HepG2 (cell line): ENCODE measurements around the gene ABCA2. TPM values are rescaled to one million over a fixed set of nuclear protein-coding genes. Genes with fewer than 3 reads are reported as not detected.

ENCODE experiments used
- IKZF4 ChIP-seq: sonication (generic); formaldehyde crosslinking; IDR thresholded peaks from 2 replicates; pipeline ENCODE4 v1.5.1; 2020; ENCODE audit warnings: borderline replicate concordance, mild to moderate bottlenecking, low read depth, missing genetic modification reagents; ENCODE audit errors: not compliant biosample characterization
- ISX ChIP-seq: sonication (generic); formaldehyde crosslinking; conservative IDR thresholded peaks from 2 replicates; pipeline ENCODE4 v1.5.0; 2020; ENCODE audit warnings: missing genetic modification reagents
- MTF1 ChIP-seq: sonication (generic); formaldehyde crosslinking; IDR thresholded peaks from 2 replicates; pipeline ENCODE4 v1.5.0; 2020; ENCODE audit warnings: missing genetic modification reagents
- THAP11 ChIP-seq: IDR thresholded peaks from 2 replicates; pipeline ENCODE4 v1.6.1; 2016; ENCODE audit warnings: missing biosample characterization, missing genetic modification reagents
- XBP1 ChIP-seq: sonication (generic); formaldehyde crosslinking; IDR thresholded peaks from 2 replicates; pipeline ENCODE4 v1.5.0; 2020; ENCODE audit warnings: missing genetic modification reagents
- XRCC5 ChIP-seq: fragments of 200-400 bp; formaldehyde crosslinking; optimal IDR thresholded peaks from 2 replicates; pipeline ENCODE3; 2017; ENCODE audit warnings: mild to moderate bottlenecking, low read length
- ZNF337 ChIP-seq: sonication (generic); formaldehyde crosslinking; IDR thresholded peaks from 2 replicates; pipeline ENCODE4 v1.5.1; 2020; ENCODE audit warnings: missing genetic modification reagents, low read depth, mild to moderate bottlenecking, borderline replicate concordance
- ZNF367 ChIP-seq: sonication (generic); formaldehyde crosslinking; IDR thresholded peaks from 2 replicates; pipeline ENCODE4 v1.4.0; 2020; ENCODE audit warnings: missing genetic modification reagents, borderline replicate concordance
- ZNF709 ChIP-seq: sonication (generic); formaldehyde crosslinking; IDR thresholded peaks from 2 replicates; pipeline ENCODE4 v1.5.0; 2020; ENCODE audit warnings: mild to moderate bottlenecking, missing genetic modification reagents
- ZNF891 ChIP-seq: sonication (generic); formaldehyde crosslinking; IDR thresholded peaks from 2 replicates; pipeline ENCODE4 v1.5.0; 2020; ENCODE audit warnings: mild to moderate bottlenecking, missing genetic modification reagents
- ZSCAN20 ChIP-seq: sonication (generic); formaldehyde crosslinking; IDR thresholded peaks from 2 replicates; pipeline ENCODE4 v1.4.0; 2020; ENCODE audit warnings: missing genetic modification reagents, mild to moderate bottlenecking, borderline replicate concordance
- polyA plus RNA-seq, 8 experiments: library from polyadenylated mRNA; depleted of rRNA in 3 of 8; stranded (reverse) in 7 of 8; unstranded in 1 of 8; fragments of >200 nt; fragmentation: Illumina TruSeq in 4 of 8; extraction: Trizol in 4 of 8; gene quantifications; 2 replicates each; pipeline versions ENCODE4 v1.2.1 to v1.2.3, GENCODE V29; 2011 to 2016; ENCODE audit warnings: low read depth in 4 of 8, missing spikeins in 1 of 8, mixed read lengths in 1 of 8; ENCODE audit not compliant: insufficient read depth in 1 of 8
- total RNA-seq, 5 experiments: library from RNA; depleted of rRNA; stranded (reverse); fragments of >200 nt; fragmentation: Illumina TruSeq; extraction: Trizol; gene quantifications; 2 replicates each; pipeline ENCODE4 v1.2.3, GENCODE V29; 2016; ENCODE audit warnings: low read depth in 1 of 5
- TF ChIP-seq, protein P1 (sequence below): sonication (generic); formaldehyde crosslinking; IDR thresholded peaks from 2 replicates; pipeline ENCODE4 v1.8.1; 2023; ENCODE audit warnings: mild to moderate bottlenecking, moderate library complexity, missing genetic modification reagents
- TF ChIP-seq, protein P2 (sequence below): sonication (generic); formaldehyde crosslinking; IDR thresholded peaks from 2 replicates; pipeline ENCODE4 v1.5.1; 2020; ENCODE audit warnings: missing genetic modification reagents, mild to moderate bottlenecking, borderline replicate concordance
- TF ChIP-seq, protein P3 (sequence below): sonication (generic); formaldehyde crosslinking; IDR thresholded peaks from 2 replicates; pipeline ENCODE4 v1.4.0; 2020; ENCODE audit warnings: mild to moderate bottlenecking, low read depth, missing genetic modification reagents
- TF ChIP-seq, protein P4 (sequence below), 2 experiments: sonication (generic) in 1 of 2; formaldehyde crosslinking in 1 of 2; IDR thresholded peaks; 2 replicates each; pipeline versions ENCODE4 v1.5.1 to v1.6.1; 2011 to 2020; ENCODE audit warnings: borderline replicate concordance in 1 of 2, low read depth in 1 of 2, low read length in 1 of 2, mild to moderate bottlenecking in 1 of 2, missing genetic modification reagents in 1 of 2, moderate library complexity in 1 of 2

ABCA2 gene
- total and polyA plus RNA-seq, 2 of the 13 experiments (the other 11 are each of a cell fraction or from before 2014, with no cell fraction given): 2.9 to 19.2 TPM

DNA sequence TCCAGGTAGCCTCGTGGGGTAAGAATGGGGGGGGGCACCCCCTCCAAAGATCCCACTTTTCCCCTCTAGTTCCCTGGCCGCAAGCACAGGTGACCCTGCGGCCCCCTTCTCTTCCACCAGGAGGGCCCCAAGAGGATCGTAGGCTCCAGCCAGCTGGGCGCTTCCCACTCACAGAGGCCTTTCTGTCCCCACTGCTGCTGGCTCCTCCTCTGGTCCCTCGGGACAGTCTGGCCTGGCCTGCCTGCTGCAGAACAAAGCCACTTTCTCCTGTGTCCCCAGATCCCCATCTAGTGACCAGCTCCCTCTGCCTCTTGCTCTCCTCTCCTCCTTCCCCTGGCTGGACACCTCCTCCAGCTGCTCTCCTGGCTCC lies 42.9 kb upstream of the ABCA2 start (continued):
- TF ChIP-seq, protein P1, sequence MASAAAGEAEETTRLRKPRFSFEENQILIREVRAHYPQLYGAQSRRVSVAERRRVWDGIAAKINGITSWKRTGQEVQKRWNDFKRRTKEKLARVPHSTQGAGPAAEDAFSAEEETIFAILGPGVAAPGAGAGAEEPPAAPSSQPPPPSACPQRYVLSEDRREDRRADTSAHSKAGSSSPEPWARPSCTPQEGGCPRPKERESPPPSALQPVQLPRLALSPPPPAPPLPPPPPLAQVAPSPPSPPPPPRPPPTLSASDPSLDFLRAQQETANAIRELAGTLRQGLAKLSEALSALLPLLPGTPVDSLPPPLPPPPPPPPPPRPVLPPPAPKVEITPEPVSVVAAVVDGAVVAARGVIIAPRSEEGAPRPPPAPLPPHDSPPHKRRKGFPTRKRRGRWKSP (CRISPR knock-in tag): peak; percentile 61; the same call in 1 of the 2 replicates
- 0 out of 2 replicates have a peak, but pooled peaks have one; percentile 41 for TF ChIP-seq ZNF891 (CRISPR knock-in tag)
- no peak for TF ChIP-seq THAP11 (CRISPR knock-in tag)
- TF ChIP-seq, protein P2, sequence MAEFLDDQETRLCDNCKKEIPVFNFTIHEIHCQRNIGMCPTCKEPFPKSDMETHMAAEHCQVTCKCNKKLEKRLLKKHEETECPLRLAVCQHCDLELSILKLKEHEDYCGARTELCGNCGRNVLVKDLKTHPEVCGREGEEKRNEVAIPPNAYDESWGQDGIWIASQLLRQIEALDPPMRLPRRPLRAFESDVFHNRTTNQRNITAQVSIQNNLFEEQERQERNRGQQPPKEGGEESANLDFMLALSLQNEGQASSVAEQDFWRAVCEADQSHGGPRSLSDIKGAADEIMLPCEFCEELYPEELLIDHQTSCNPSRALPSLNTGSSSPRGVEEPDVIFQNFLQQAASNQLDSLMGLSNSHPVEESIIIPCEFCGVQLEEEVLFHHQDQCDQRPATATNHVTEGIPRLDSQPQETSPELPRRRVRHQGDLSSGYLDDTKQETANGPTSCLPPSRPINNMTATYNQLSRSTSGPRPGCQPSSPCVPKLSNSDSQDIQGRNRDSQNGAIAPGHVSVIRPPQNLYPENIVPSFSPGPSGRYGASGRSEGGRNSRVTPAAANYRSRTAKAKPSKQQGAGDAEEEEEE (CRISPR knock-in tag): 0 out of 2 replicates have a peak, but pooled peaks have one; percentile 63
- TF ChIP-seq ZNF709 (CRISPR knock-in tag): no peak
- no peak for TF ChIP-seq ZNF367
- no peak for TF ChIP-seq MTF1 (CRISPR knock-in tag)
- no peak for TF ChIP-seq ISX
- TF ChIP-seq, protein P3, sequence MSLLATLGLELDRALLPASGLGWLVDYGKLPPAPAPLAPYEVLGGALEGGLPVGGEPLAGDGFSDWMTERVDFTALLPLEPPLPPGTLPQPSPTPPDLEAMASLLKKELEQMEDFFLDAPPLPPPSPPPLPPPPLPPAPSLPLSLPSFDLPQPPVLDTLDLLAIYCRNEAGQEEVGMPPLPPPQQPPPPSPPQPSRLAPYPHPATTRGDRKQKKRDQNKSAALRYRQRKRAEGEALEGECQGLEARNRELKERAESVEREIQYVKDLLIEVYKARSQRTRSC: no peak
- TF ChIP-seq, protein P4, sequence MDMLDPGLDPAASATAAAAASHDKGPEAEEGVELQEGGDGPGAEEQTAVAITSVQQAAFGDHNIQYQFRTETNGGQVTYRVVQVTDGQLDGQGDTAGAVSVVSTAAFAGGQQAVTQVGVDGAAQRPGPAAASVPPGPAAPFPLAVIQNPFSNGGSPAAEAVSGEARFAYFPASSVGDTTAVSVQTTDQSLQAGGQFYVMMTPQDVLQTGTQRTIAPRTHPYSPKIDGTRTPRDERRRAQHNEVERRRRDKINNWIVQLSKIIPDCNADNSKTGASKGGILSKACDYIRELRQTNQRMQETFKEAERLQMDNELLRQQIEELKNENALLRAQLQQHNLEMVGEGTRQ (IDR thresholded peaks at IDR 0.05; ENCODE audit: low read depth, low read length): no peak
- TF ChIP-seq, protein P4 (CRISPR knock-in tag; IDR thresholded peaks at IDR 0.05; ENCODE audit: borderline replicate concordance): 0 out of 2 replicates have a peak, but pooled peaks have one; percentile 12
- 0 out of 2 replicates have a peak, but pooled peaks have one; percentile 55 for TF ChIP-seq ZNF337
- TF ChIP-seq ZSCAN20 (CRISPR knock-in tag): no peak
- peak; percentile 59 for TF ChIP-seq XRCC5
- no peak for TF ChIP-seq XBP1 (CRISPR knock-in tag)
- peak; percentile 25 for TF ChIP-seq IKZF4
